ENCODE measurements around the gene ADAM19.
"Not testable (repeated sequence)": the region's sequence is repeated elsewhere in the genome, so short reads cannot be mapped to it uniquely, and the experiment has no call there.

The ADAM19 gene

GRCh38 chr5:157459715-157460599, 115.6 kb downstream of the ADAM19 start, which contains the start of gene NIPAL4:
Gene NIPAL4, plus strand, starts transcription at chr5:157460213. Its CDS starts 108 bp downstream, at chr5:157460321.
- DNase-seq: no peak

GRCh38 chr5:157458835-157459234, 116.7 kb downstream of the ADAM19 start:
- no peak for DNase-seq

- no peak for DNase-seq
Measured at GRCh38 chr5:157457391-157457790, 118.2 kb downstream of the ADAM19 start.

DNA sequence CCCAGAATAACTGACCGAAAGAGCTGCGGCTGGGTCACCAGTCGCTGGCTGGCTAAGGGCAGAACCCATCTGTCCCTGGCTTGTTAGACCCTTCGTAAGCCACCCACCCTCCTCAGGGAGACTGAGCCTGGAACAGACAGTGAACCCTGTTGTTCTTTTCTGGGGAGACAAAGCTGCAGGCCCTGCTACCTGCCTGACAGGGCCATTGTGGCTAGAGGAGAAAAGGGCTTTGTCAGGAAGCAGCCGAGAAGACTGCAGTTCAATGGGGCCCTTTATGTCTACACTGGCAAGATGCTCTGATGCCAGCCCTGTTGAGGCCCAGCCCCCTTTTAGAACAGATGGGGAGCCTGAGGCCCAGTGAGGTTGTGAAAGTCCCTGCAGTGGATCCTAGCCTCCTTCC, 119.3 kb downstream of the ADAM19 start:
- no peak for DNase-seq

DNA sequence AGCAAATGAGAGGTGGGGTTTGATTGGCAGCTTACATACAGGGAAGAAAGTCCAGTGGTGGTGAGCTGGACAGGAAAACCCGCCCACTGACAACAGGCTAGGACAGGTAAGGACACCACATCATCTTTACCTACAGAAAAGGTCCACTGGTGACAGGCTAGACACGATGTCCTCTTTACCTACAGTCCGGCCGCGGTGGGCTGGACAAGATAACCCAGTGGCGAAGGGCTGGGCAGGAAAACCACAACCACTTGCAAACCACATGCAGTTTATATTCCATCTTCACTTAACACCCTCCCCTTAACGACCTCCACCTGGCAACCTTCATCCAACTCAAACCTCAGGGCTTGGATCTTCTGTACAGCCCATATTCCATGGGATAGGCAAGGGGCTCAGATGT, 120.5 kb downstream of the ADAM19 start:
- DNase-seq: no peak

- DNase-seq: no peak
Measured at GRCh38 chr5:157454273-157454672, 121.3 kb downstream of the ADAM19 start.

- no peak for DNase-seq
Measured at GRCh38 chr5:157451806-157452205, 123.8 kb downstream of the ADAM19 start.

DNA sequence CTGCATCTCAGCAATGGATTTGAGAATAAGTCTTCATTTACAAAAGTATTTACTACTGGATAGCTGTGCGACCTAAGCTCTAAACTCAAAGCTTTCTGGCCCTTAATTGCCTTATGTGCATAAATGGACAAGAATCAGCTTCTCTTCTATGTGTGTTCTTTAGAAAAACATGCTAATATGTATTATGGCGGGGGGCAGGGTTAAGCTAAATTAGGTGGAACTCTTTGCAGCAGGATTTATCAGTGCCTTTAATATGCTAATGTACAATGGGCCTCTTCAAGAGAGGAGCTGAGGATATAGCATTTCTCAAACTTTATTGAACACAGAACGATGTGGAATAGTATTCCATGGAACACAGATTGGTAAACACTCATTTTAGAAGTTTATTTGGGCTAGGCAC, 125.6 kb downstream of the ADAM19 start:
- no peak for DNase-seq

DNA sequence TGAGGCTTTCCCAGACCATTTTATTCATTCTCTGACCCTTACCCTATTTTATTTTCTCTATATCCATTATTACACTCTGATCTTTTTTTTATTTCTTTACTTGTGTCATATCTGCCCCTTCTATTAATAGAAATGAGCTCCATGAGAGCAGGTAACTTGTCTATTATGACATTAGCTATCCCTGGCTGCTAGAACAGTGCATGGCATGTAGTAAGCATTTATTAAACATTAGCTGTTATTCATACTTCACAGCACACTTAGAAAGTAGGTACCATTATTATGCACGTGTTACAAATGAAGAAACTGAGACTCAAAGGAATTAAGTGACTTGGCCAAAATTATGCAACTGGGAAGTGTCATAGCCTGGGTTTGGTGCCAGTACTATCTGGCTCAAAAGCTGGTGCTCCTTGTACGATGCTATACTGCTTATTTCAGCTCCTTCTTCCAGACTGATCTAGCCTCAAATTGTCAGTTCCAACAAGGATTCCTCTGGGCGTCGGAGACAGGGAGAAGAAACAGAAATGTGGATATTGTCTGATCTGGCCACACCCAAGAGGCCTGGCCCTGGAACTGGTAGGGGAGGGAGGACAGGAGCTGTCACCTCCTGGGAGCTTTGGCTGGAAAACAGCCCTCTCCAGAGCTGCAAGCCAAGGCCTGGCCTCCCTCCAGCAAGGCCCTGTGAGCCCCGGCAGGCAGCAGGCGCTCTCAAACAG, 126.4 kb downstream of the ADAM19 start:
- no peak for DNase-seq

GRCh38 chr5:157447201-157447637, 128.4 kb downstream of the ADAM19 start:
- no peak for DNase-seq

GRCh38 chr5:157446412-157446935, 129.1 kb downstream of the ADAM19 start:
- DNase-seq: no peak

- DNase-seq: no peak
Measured at GRCh38 chr5:157445745-157446411, 129.7 kb downstream of the ADAM19 start.

DNA sequence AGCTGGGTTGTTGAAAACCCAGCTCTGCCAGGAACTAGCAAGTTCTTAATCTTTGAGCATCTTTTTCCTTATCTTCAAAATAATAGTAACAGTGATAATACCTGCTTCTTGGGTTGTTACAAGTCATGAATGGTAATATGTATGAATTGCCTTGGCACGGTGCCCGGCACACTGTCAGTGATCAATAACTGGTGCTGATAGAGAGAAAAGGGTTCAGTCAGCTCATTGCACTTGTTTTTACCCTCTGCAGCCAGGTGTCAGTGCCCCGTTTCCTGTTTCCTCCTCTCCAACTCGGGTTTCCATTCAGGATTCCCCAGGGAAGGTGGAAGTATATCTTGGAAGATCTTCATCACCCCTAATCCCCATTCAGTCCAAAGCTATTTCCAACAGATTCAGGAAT, 131.4 kb downstream of the ADAM19 start:
- no peak for DNase-seq

GRCh38 chr5:157443041-157443549, 132.5 kb downstream of the ADAM19 start:
- DNase-seq: no peak

DNA sequence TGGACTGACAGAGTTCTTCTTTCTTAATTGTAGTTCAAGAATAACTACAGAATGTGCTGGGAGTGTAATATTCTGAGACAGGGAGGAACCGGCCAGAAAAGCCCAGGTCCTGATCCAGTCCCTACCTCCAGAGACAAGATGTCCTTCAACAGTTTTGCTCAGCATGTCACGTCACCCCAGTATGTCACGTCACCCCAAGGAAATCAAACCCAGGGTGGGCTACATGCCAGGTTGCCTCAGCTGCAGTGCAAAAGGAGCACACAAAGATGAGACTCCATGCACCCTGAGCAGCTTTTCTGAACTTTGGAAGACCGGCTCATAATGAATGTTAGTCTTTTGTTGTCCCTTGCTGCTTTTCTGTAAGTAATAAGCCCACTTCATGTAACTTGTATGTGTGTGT, 141.5 kb downstream of the ADAM19 start:
- DNase-seq: no peak

- no peak for DNase-seq
Measured at GRCh38 chr5:157431544-157432200, 143.9 kb downstream of the ADAM19 start.

DNA sequence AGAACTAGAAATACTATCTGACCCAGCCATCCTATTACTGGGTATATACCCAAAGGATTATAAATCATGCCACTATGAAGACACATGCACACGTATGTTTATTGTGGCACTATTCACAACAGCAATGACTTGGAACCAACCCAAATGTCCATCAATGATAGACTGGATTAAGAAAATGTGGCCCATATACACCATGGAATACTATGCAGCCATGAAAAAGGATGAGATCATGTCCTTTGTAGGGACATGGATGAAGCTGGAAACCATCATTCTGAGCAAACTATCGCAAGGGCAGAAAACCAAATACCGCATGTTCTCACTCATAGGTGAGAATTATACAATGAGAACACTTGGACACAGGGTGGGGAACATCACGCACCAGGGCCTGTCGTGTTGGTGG, 145.7 kb downstream of the ADAM19 start:
- DNase-seq: not testable (repeated sequence)
